Parathyroid adenoma (tissue), 2 donors: ENCODE measurements around the gene ETDC.

Experiments used
- H2AFZ ChIP-seq: fragments of 300-600 bp; sonication (generic); one replicate; pipeline ENCODE4 v1.7.0; 2017; ENCODE audit warnings: antibody characterized with exemption, mild to moderate bottlenecking
- H3K27ac ChIP-seq: fragments of 300-600 bp; sonication (generic); one replicate; pipeline ENCODE4 v1.7.0; 2017
- H3K27me3 ChIP-seq: fragments of 300-600 bp; sonication (generic); one replicate; pipeline ENCODE4 v1.7.0; 2017; ENCODE audit warnings: low read length; ENCODE audit not compliant: control insufficient read depth, insufficient read depth
- H3K36me3 ChIP-seq: fragments of 300-600 bp; sonication (generic); one replicate; pipeline ENCODE4 v1.7.0; 2017; ENCODE audit warnings: low read length; ENCODE audit not compliant: control insufficient read depth, insufficient read depth
- H3K4me1 ChIP-seq: fragments of 300-600 bp; sonication (generic); one replicate; pipeline ENCODE4 v1.7.0; 2017; ENCODE audit warnings: control low read depth
- H3K4me2 ChIP-seq: fragments of 300-600 bp; sonication (generic); one replicate; pipeline ENCODE4 v1.7.0; 2017; ENCODE audit warnings: low read length
- H3K4me3 ChIP-seq: fragments of 300-600 bp; sonication (generic); one replicate; pipeline ENCODE4 v1.7.0; 2017; ENCODE audit warnings: low read depth, low read length
- H3K79me2 ChIP-seq: fragments of 300-600 bp; sonication (generic); one replicate; pipeline ENCODE4 v1.7.0; 2017; ENCODE audit warnings: control low read depth
- H3K9ac ChIP-seq: fragments of 300-600 bp; sonication (generic); one replicate; pipeline ENCODE4 v1.7.0; 2017; ENCODE audit warnings: mild to moderate bottlenecking
- H3K9me3 ChIP-seq: fragments of 300-600 bp; sonication (generic); one replicate; pipeline ENCODE4 v1.7.0; 2017; ENCODE audit warnings: low read length; ENCODE audit not compliant: control insufficient read depth
- TF ChIP-seq, protein P1 (sequence below): fragments of 300-600 bp; sonication (generic); IDR thresholded peaks from one replicate; pipeline ENCODE4 v1.7.0; 2017; ENCODE audit warnings: antibody characterized with exemption, mild to moderate bottlenecking
- donor health status: primary hyperparathyroidism.

ETDC gene

DNA sequence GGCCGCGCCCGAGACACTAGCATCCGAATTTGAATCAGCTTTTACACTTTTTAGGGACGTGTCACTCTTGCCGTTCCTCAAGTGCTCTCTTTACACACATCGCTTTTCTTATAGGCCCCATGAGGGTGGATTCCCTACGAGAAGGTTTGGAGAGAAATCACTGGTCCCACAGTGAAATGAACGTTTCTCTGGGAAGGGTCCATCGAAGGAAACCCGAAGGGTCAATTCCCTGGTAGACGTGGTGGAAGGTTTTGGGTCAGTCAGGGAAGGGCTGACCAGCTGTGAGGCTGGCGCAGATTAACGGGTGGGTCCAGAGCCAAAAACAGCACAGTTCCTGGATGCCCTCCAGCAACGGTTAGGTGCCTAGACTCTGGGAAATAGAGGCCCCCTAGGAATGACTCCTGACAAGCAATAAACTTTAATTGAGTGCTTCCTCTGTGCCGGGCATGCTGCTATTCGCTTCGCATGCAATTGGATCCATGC is 35.9 kb downstream of the ETDC start:
- H3K9ac ChIP-seq, result peak overlapping the region; percentile 53
- H3K4me3 ChIP-seq, result peak overlapping the region; percentile 67
- TF ChIP-seq, protein P1, sequence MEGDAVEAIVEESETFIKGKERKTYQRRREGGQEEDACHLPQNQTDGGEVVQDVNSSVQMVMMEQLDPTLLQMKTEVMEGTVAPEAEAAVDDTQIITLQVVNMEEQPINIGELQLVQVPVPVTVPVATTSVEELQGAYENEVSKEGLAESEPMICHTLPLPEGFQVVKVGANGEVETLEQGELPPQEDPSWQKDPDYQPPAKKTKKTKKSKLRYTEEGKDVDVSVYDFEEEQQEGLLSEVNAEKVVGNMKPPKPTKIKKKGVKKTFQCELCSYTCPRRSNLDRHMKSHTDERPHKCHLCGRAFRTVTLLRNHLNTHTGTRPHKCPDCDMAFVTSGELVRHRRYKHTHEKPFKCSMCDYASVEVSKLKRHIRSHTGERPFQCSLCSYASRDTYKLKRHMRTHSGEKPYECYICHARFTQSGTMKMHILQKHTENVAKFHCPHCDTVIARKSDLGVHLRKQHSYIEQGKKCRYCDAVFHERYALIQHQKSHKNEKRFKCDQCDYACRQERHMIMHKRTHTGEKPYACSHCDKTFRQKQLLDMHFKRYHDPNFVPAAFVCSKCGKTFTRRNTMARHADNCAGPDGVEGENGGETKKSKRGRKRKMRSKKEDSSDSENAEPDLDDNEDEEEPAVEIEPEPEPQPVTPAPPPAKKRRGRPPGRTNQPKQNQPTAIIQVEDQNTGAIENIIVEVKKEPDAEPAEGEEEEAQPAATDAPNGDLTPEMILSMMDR, result no peak
- peaks cover 20% of the 10 kb centered on the region for H3K79me2 ChIP-seq
- H3K4me1 ChIP-seq, result peaks cover 4% of the 10 kb centered on the region
- no peaks in the 10 kb centered on the region for H3K27me3 ChIP-seq
- no peaks in the 10 kb centered on the region for H3K9me3 ChIP-seq
- H2AFZ ChIP-seq, result peak overlapping the region; percentile 90
- peak overlapping the region; percentile 74 for H3K4me2 ChIP-seq
- peak overlapping the region; percentile 94 for H3K27ac ChIP-seq
- no peaks in the 10 kb centered on the region for H3K36me3 ChIP-seq

DNA sequence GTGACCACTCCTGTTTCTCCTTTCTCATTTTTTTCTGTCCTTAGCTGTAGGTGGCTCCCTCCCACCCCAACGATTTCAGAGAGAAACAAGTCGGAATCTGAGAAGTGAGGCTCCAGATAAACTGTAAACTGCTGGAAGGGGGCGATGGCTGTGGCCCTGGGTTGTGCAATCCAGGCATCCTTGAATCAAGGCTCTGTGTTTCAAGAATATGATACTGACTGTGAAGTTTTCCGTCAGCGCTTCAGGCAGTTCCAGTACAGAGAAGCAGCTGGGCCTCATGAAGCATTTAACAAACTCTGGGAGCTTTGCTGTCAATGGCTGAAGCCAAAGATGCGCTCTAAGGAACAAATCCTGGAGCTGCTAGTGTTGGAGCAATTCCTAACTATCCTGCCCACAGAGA is 37.7 kb downstream of the ETDC start:
- H3K79me2 ChIP-seq, result peaks cover 7% of the 10 kb centered on the region
- H3K4me3 ChIP-seq, result no peak overlapping the region
- no peak overlapping the region for H3K27ac ChIP-seq
- no peak overlapping the region for H2AFZ ChIP-seq
- H3K4me2 ChIP-seq, result no peak overlapping the region
- no peaks in the 10 kb centered on the region for H3K4me1 ChIP-seq
- TF ChIP-seq, protein P1, result no peak
- no peaks in the 10 kb centered on the region for H3K27me3 ChIP-seq
- H3K36me3 ChIP-seq, result no peaks in the 10 kb centered on the region
- H3K9me3 ChIP-seq, result no peaks in the 10 kb centered on the region
- no peak overlapping the region for H3K9ac ChIP-seq

DNA sequence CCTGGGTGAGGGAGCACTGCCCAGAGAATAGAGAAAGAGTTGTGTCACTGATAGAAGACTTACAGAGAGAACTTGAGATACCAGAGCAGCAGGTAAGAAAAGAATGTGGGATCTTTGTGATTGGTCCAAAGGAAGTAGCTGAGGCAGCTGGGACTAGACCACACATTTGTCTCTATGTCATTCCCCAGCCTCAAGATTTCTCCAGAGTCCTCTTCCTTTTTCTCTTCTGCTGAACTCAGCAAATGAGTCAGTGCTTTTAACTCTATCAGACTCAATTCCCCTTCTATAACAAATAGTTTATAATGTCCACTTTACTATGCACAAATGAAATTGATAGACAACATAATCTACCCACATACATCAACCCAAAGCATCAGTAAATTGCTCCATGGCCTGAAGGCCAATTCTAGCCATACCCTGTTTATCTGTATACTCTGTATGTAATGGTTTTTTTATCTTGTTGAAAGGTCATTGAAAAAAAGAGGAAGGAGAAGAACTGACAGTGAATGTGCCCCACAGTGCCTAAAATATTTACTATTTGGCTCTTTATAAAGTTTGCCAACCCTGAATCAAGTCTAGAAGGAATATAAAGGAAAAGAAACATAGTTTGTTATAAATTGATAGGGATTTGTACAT is 38.2 kb downstream of the ETDC start:
- H3K27me3 ChIP-seq, result no peaks in the 10 kb centered on the region

DNA sequence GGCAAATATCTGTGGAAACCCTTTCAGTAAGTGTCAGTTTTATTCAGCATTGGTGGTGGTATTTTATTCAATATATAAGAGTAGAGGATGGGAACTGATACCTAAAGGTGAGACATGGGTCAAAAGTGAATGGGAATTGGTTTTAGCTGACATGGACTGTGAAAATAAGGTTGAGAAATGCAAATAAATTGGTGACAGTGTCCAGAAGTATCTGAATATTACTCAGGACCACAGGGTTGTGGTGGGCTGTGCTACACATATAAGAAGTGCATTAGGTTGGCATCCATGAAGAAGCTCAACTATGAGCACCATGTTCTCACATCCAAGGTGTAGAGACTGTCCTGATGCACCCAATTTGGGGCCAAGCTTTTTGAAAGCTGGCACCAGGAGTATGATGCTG is 45.0 kb downstream of the ETDC start:
- H3K27me3 ChIP-seq, result no peaks in the 10 kb centered on the region
- TF ChIP-seq, protein P1, result no peak
- H3K4me2 ChIP-seq, result no peak overlapping the region
- no peaks in the 10 kb centered on the region for H3K4me1 ChIP-seq
- no peak overlapping the region for H3K27ac ChIP-seq
- H3K79me2 ChIP-seq, result no peaks in the 10 kb centered on the region
- H3K36me3 ChIP-seq, result no peaks in the 10 kb centered on the region
- no peak overlapping the region for H3K9ac ChIP-seq
- H3K9me3 ChIP-seq, result no peaks in the 10 kb centered on the region
- no peak overlapping the region for H3K4me3 ChIP-seq
- H2AFZ ChIP-seq, result no peak overlapping the region

More for the DNA sequence above, 38.2 kb downstream of the ETDC start:
- no peaks in the 10 kb centered on the region for H3K36me3 ChIP-seq
- H3K4me1 ChIP-seq, result no peaks in the 10 kb centered on the region
- no peak overlapping the region for H3K4me2 ChIP-seq
- no peaks in the 10 kb centered on the region for H3K9me3 ChIP-seq
- no peak overlapping the region for H3K27ac ChIP-seq
- peaks cover 2% of the 10 kb centered on the region for H3K79me2 ChIP-seq
- no peak overlapping the region for H3K4me3 ChIP-seq
- TF ChIP-seq, protein P1, result no peak
- H3K9ac ChIP-seq, result no peak overlapping the region
- no peak overlapping the region for H2AFZ ChIP-seq
